NCI-H2081 treated with DMSO at 0.1 percent for 48 hours (cell line): Measurements from ENCODE around the gene WEE1.
"Not testable (repeated sequence)": the region's sequence is repeated elsewhere in the genome, so short reads cannot be mapped to it uniquely, and the experiment has no call there.

Experiments used
- DNase-seq: peaks from one replicate; lab custom pipeline; 2025; lab: John Stamatoyannopoulos, UW

The WEE1 gene

GRCh38 chr11:9596926-9597464 lies 23.5 kb downstream of the WEE1 start:
- no peak for DNase-seq

GRCh38 chr11:9600166-9600565 lies 26.7 kb downstream of the WEE1 start:
- DNase-seq = no peak

GRCh38 chr11:9600644-9601036 lies 27.2 kb downstream of the WEE1 start:
- DNase-seq = no peak

GRCh38 chr11:9601037-9601875 lies 27.8 kb downstream of the WEE1 start:
- DNase-seq = no peak

GRCh38 chr11:9601876-9602199 lies 28.4 kb downstream of the WEE1 start:
- DNase-seq = no peak

- DNase-seq = not testable (repeated sequence)
Measured at GRCh38 chr11:9603214-9603613, 29.7 kb downstream of the WEE1 start.

- no peak for DNase-seq
Measured at GRCh38 chr11:9604134-9604533, 30.7 kb downstream of the WEE1 start.

- DNase-seq = no peak
Measured at GRCh38 chr11:9605742-9606141, 32.3 kb downstream of the WEE1 start.

GRCh38 chr11:9606809-9607510 lies 33.5 kb downstream of the WEE1 start:
- DNase-seq = no peak

GRCh38 chr11:9607511-9607899 lies 34.0 kb downstream of the WEE1 start:
- DNase-seq = no peak

GRCh38 chr11:9609002-9609759 lies 35.7 kb downstream of the WEE1 start:
- no peak for DNase-seq

GRCh38 chr11:9609841-9610240 lies 36.4 kb downstream of the WEE1 start:
- DNase-seq = no peak

- peak; percentile 56 for DNase-seq
Measured at GRCh38 chr11:9613118-9613829, 39.8 kb downstream of the WEE1 start.

GRCh38 chr11:9613830-9614762 lies 40.6 kb downstream of the WEE1 start:
- DNase-seq = peak; percentile 15

- DNase-seq = no peak
Measured at GRCh38 chr11:9615031-9615451, 41.6 kb downstream of the WEE1 start.

GRCh38 chr11:9616042-9616675 lies 42.7 kb downstream of the WEE1 start:
- DNase-seq = no peak

- no peak for DNase-seq
Measured at GRCh38 chr11:9616858-9617257, 43.4 kb downstream of the WEE1 start.

GRCh38 chr11:9617940-9618339 lies 44.5 kb downstream of the WEE1 start:
- no peak for DNase-seq

GRCh38 chr11:9619004-9619403 lies 45.5 kb downstream of the WEE1 start:
- no peak for DNase-seq

GRCh38 chr11:9619971-9620370 lies 46.5 kb downstream of the WEE1 start:
- DNase-seq = no peak
